Measurements from ENCODE around the gene FSTL1.

FSTL1 gene

GRCh38 chr3:120469440-120469839 lies 18.6 kb upstream of the FSTL1 start:
- no peak for DNase-seq (ENCODE audit: low read depth)
- H3K4me3 ChIP-seq (ENCODE audit: low read depth, low read length), result no peak overlapping the region
- TF ChIP-seq, protein P1, sequence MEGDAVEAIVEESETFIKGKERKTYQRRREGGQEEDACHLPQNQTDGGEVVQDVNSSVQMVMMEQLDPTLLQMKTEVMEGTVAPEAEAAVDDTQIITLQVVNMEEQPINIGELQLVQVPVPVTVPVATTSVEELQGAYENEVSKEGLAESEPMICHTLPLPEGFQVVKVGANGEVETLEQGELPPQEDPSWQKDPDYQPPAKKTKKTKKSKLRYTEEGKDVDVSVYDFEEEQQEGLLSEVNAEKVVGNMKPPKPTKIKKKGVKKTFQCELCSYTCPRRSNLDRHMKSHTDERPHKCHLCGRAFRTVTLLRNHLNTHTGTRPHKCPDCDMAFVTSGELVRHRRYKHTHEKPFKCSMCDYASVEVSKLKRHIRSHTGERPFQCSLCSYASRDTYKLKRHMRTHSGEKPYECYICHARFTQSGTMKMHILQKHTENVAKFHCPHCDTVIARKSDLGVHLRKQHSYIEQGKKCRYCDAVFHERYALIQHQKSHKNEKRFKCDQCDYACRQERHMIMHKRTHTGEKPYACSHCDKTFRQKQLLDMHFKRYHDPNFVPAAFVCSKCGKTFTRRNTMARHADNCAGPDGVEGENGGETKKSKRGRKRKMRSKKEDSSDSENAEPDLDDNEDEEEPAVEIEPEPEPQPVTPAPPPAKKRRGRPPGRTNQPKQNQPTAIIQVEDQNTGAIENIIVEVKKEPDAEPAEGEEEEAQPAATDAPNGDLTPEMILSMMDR (IDR thresholded peaks at IDR 0.05; ENCODE audit: low read depth, low read length, missing control alignments), result no peak

DNA sequence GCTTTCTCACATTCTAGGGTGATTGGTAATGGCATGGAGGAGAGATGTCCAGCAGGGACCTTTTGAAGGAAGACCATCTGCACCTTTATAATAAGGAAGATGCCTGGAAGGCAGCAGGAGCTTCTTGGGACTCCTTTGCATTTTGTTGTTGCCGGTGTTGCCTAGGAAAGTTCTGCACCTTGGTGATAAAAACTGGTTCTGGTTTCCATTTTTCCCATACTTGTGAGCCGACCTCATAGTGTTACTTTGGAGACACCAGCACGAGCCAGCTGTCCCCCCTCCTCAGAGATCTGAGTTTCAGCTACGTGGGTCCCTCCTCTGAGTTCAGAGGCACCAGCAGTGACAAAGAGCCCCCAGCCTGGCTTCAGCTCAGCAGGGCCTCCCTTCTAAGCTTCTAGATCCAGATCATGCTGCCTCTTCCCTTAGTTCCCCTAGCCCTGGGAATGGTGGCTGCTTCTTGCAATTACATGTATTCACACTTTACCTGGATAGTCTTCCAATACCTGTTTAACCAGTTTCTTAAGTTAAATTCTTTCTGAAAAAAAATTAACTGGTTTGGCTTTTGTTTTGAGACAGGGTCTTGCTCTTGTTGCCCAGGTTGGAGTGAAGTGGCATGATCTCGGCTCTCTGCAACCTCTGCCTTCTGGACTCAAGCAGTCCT lies 18.0 kb upstream of the FSTL1 start:
- no peak overlapping the region for H3K4me3 ChIP-seq (ENCODE audit: low read depth, low read length)
- TF ChIP-seq, protein P1 (IDR thresholded peaks at IDR 0.05; ENCODE audit: low read depth, low read length, missing control alignments), result no peak
- no peak for DNase-seq (ENCODE audit: low read depth)

GRCh38 chr3:120462409-120462959 lies 11.7 kb upstream of the FSTL1 start:
- H3K4me3 ChIP-seq (ENCODE audit: low read depth, low read length), result no peak overlapping the region
- TF ChIP-seq, protein P1 (IDR thresholded peaks at IDR 0.05; ENCODE audit: low read depth, low read length, missing control alignments), result no peak
- DNase-seq (ENCODE audit: low read depth), result no peak

DNA sequence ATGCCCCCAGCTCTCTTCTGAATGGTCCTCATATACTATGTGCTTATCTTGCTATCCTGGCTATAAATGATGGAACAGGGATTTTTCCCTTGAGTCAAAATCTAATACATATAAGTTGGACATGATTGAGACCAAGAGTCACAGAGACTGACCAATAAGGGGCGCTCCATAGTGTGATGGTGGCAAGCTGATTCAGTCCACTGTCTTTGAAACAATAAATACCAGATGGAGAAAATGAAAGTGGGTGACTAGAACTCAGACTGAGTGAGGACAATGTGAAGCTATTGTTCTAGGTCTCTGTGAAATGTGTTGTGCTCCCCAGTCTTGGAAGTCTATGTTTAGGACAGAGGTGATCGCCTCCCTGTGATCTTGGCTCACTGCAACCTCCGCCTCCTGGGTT lies 10.6 kb upstream of the FSTL1 start:
- TF ChIP-seq, protein P1 (IDR thresholded peaks at IDR 0.05; ENCODE audit: low read depth, low read length, missing control alignments), result no peak
- no peak overlapping the region for H3K4me3 ChIP-seq (ENCODE audit: low read depth, low read length)
- no peak for DNase-seq (ENCODE audit: low read depth)

GRCh38 chr3:120460862-120461261 lies 10.1 kb upstream of the FSTL1 start:
- TF ChIP-seq, protein P1 (IDR thresholded peaks at IDR 0.05; ENCODE audit: low read depth, low read length, missing control alignments), result no peak
- H3K4me3 ChIP-seq (ENCODE audit: low read depth, low read length), result no peak overlapping the region
- no peak for DNase-seq (ENCODE audit: low read depth)

DNA sequence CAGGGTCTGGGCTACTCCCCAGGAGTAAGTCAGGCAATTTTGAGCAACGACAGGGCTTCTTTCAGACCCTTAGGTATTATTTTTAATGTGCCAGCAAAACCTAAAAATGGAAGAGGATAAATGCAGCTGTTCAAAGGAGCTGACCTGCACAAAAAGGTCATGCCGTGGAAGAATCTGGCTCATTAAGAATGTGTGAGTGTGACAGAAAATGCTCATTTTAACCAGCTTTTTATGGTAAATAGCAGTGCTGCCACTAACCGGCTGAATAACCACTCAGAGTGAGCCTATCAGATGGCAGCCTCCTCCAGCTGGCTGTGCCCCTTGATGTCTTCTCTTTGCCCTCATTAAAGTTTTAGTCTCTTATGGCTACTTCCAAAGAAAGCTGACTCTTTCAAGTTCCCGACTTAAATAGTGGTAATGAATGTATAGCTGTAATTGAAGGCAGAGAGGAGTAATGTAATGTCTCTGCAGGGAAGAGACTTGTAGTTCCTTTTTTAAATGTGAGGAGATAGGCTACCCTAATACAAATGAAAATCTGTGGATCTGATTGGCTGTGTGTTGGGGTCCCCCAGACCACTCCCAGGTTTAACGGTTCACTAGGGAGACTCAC lies 9.5 kb upstream of the FSTL1 start:
- TF ChIP-seq, protein P1 (IDR thresholded peaks at IDR 0.05; ENCODE audit: low read depth, low read length, missing control alignments), result no peak
- DNase-seq (ENCODE audit: low read depth), result no peak
- no peak overlapping the region for H3K4me3 ChIP-seq (ENCODE audit: low read depth, low read length)

Data from GM12864 (cell line).